GM19455 (cell line): Measurements from ENCODE around the gene EXOC6.

Source experiments
- ATAC-seq: cut with Tn5 transposase; IDR thresholded peaks from one replicate; pipeline ENCODE4 v1.9.1; 2021; ENCODE audit not compliant: unreplicated experiment

EXOC6 gene

GRCh38 chr10:93106631-93107072 lies 258.3 kb downstream of the EXOC6 start:
- no peak for ATAC-seq
